WERI-Rb-1 (cell line): ENCODE data around the gene PATZ1.

Experiments
- DNase-seq: peaks from one replicate; pipeline ENCODE4 v3.0.0-alpha.2; 2020
- H3K27ac ChIP-seq: fragments of 250-450 bp; sonication (Bioruptor Pico); 2 replicates; pipeline ENCODE4 v1.5.1; 2020; ENCODE audit warnings: mild to moderate bottlenecking, moderate library complexity
- H3K27me3 ChIP-seq: fragments of 250-450 bp; sonication (Bioruptor Pico); 2 replicates; pipeline ENCODE4 v1.5.1; 2021; ENCODE audit warnings: mild to moderate bottlenecking, low read depth, moderate library complexity; ENCODE audit not compliant: insufficient read depth, severe bottlenecking
- H3K36me3 ChIP-seq: fragments of 250-450 bp; sonication (Bioruptor Pico); 2 replicates; pipeline ENCODE4 v1.5.1; 2020; ENCODE audit warnings: mild to moderate bottlenecking, moderate library complexity
- H3K4me3 ChIP-seq: 2 replicates; pipeline ENCODE4 v1.5.1; 2011; ENCODE audit warnings: low read depth, mild to moderate bottlenecking, control low read depth, low read length
- H3K9me3 ChIP-seq: fragments of 250-450 bp; sonication (Bioruptor Pico); 2 replicates; pipeline ENCODE4 v1.5.1; 2021; ENCODE audit warnings: mild to moderate bottlenecking, moderate library complexity; ENCODE audit not compliant: severe bottlenecking
- TF ChIP-seq, protein P1 (sequence below): IDR thresholded peaks from 2 replicates; pipeline ENCODE4 v1.5.1; 2011; ENCODE audit warnings: low read depth, mild to moderate bottlenecking, control low read depth, inconsistent platforms, low read length

PATZ1 gene

GRCh38 chr22:31332886-31333285 lies 13.3 kb downstream of the PATZ1 start:
- Histone ChIP-seq H3K27me3 (no peaks in the 10 kb centered on the region), H3K9me3 (no peaks in the 10 kb centered on the region), H3K4me3 (no peak overlapping the region), H3K36me3 (peaks cover 90% of the 10 kb centered on the region), H3K27ac (no peak overlapping the region)
- DNase-seq = no peak
- TF ChIP-seq, protein P1, sequence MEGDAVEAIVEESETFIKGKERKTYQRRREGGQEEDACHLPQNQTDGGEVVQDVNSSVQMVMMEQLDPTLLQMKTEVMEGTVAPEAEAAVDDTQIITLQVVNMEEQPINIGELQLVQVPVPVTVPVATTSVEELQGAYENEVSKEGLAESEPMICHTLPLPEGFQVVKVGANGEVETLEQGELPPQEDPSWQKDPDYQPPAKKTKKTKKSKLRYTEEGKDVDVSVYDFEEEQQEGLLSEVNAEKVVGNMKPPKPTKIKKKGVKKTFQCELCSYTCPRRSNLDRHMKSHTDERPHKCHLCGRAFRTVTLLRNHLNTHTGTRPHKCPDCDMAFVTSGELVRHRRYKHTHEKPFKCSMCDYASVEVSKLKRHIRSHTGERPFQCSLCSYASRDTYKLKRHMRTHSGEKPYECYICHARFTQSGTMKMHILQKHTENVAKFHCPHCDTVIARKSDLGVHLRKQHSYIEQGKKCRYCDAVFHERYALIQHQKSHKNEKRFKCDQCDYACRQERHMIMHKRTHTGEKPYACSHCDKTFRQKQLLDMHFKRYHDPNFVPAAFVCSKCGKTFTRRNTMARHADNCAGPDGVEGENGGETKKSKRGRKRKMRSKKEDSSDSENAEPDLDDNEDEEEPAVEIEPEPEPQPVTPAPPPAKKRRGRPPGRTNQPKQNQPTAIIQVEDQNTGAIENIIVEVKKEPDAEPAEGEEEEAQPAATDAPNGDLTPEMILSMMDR = no peak

DNA sequence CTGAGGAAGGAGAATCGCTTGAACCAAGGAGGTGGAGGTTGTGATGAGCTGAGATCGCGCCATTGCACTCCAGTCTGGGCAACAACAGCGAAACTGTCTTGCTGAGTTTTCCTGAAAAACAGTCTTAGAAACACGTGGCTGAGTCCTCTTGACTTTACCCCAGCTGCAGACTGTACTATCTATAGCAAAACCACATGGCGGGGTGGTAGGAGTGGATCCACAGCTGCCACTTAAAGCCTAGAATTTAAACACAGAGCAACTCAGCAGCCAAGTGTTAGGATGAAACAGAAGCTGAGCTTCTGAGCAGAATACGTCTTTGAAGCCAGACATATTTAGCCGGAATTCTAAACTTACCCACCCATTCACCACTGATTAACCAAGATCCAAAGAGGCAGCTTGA lies 14.1 kb downstream of the PATZ1 start:
- Histone ChIP-seq H3K4me3 (no peak overlapping the region), H3K27me3 (no peaks in the 10 kb centered on the region), H3K9me3 (no peaks in the 10 kb centered on the region), H3K36me3 (peaks cover 90% of the 10 kb centered on the region), H3K27ac (no peak overlapping the region)
- TF ChIP-seq, protein P1 = no peak
- DNase-seq = no peak

GRCh38 chr22:31329453-31330215 lies 16.5 kb downstream of the PATZ1 start:
- Histone ChIP-seq H3K27ac (no peak overlapping the region), H3K36me3 (peaks cover 95% of the 10 kb centered on the region), H3K9me3 (no peaks in the 10 kb centered on the region), H3K4me3 (no peak overlapping the region), H3K27me3 (no peaks in the 10 kb centered on the region)
- TF ChIP-seq, protein P1 = no peak
- DNase-seq = no peak

GRCh38 chr22:31329029-31329428 lies 17.1 kb downstream of the PATZ1 start:
- peaks cover 95% of the 10 kb centered on the region for H3K36me3 ChIP-seq
- no peak for DNase-seq
- no peak overlapping the region for H3K27ac ChIP-seq
- no peaks in the 10 kb centered on the region for H3K9me3 ChIP-seq
- TF ChIP-seq, protein P1 = no peak
- no peak overlapping the region for H3K4me3 ChIP-seq
- no peaks in the 10 kb centered on the region for H3K27me3 ChIP-seq

- H3K4me3 ChIP-seq = no peak overlapping the region
- no peaks in the 10 kb centered on the region for H3K27me3 ChIP-seq
- no peaks in the 10 kb centered on the region for H3K9me3 ChIP-seq
- peaks cover 91% of the 10 kb centered on the region for H3K36me3 ChIP-seq
- no peak overlapping the region for H3K27ac ChIP-seq
- no peak for DNase-seq
- TF ChIP-seq, protein P1 = no peak
Observed at GRCh38 chr22:31328544-31328960, 17.6 kb downstream of the PATZ1 start.
